PC-9 (cell line): Measurements from ENCODE around the gene IGSF21. TPM values are rescaled to one million over a fixed set of nuclear protein-coding genes. Genes with fewer than 3 reads are reported as not detected.

Source experiments
- BruUV-seq: library from RNA; stranded (reverse); fragments of 400-500 nt; replicated peaks from 2 replicates; lab custom pipeline; 2021; lab: Mats Ljungman, UMichigan
- CTCF ChIA-PET: fragments of 300-600 bp; sonication (Branson Sonifier 250); formaldehyde crosslinking; loops from one replicate; lab custom pipeline; 2022; ENCODE audit warnings: antibody characterized with exemption; lab: Charles Lee
- POLR2A ChIA-PET: fragments of 300-600 bp; sonication (Branson Sonifier 250); formaldehyde crosslinking; loops from one replicate; lab custom pipeline; 2022; ENCODE audit warnings: antibody characterized with exemption; ENCODE audit not compliant: unreplicated experiment; lab: Charles Lee
- DNase-seq, 2 experiments: peaks; one replicate each; pipeline versions ENCODE4 v3.0.0 to v3.0.0-alpha.2; 2015 to 2022; ENCODE audit warnings: mixed read lengths in 1 of 2
- H2AFZ ChIP-seq: fragments of 200-600 bp; sonication (generic); 2 replicates; pipeline ENCODE4 v1.8.1; 2017; ENCODE audit warnings: antibody characterized with exemption
- H3F3A ChIP-seq: fragments of 200-600 bp; sonication (generic); 2 replicates; pipeline ENCODE4 v1.8.1; 2017; ENCODE audit warnings: antibody characterized with exemption, mild to moderate bottlenecking, low read depth; ENCODE audit not compliant: insufficient read depth
- H3K27ac ChIP-seq: fragments of 200-600 bp; sonication (generic); 2 replicates; pipeline ENCODE4 v1.6.1; 2016; ENCODE audit warnings: mixed run types
- H3K27me3 ChIP-seq: fragments of 200-600 bp; sonication (generic); 2 replicates; pipeline ENCODE4 v1.6.1; 2016; ENCODE audit warnings: low read depth, mixed run types; ENCODE audit not compliant: insufficient read depth
- H3K36me3 ChIP-seq: fragments of 200-600 bp; sonication (generic); 2 replicates; pipeline ENCODE4 v1.6.1; 2016; ENCODE audit warnings: low read depth, mixed run types
- H3K4me1 ChIP-seq: fragments of 200-600 bp; sonication (generic); replicated peaks from 2 replicates; pipeline ENCODE4 v1.6.1; 2016; ENCODE audit warnings: mixed run types; ENCODE audit not compliant: insufficient read depth
- H3K4me2 ChIP-seq: fragments of 200-600 bp; sonication (generic); 2 replicates; pipeline ENCODE4 v1.6.1; 2017; ENCODE audit warnings: mixed run types
- H3K4me3 ChIP-seq: fragments of 200-600 bp; sonication (generic); 2 replicates; pipeline ENCODE4 v1.6.1; 2016; ENCODE audit warnings: mixed run types
- H3K79me2 ChIP-seq: fragments of 200-600 bp; sonication (generic); 2 replicates; pipeline ENCODE4 v1.6.1; 2017; ENCODE audit warnings: low read depth, mixed run types
- H3K9me2 ChIP-seq: fragments of 200-600 bp; sonication (generic); 2 replicates; pipeline ENCODE4 v1.8.1; 2017; ENCODE audit warnings: mild to moderate bottlenecking; ENCODE audit not compliant: insufficient read depth
- H3K9me3 ChIP-seq: fragments of 200-600 bp; sonication (generic); 2 replicates; pipeline ENCODE4 v1.8.1; 2016; ENCODE audit warnings: low read depth; ENCODE audit not compliant: insufficient read depth
- H4K20me1 ChIP-seq: fragments of 200-600 bp; sonication (generic); 2 replicates; pipeline ENCODE4 v1.8.1; 2017; ENCODE audit not compliant: insufficient read depth
- CTCF ChIP-seq: fragments of 200-600 bp; sonication (generic); conservative IDR thresholded peaks from 2 replicates; pipeline ENCODE4 v1.6.1; 2017; ENCODE audit warnings: mixed run types, antibody characterized with exemption, mild to moderate bottlenecking, moderate library complexity
- EZH2 ChIP-seq: fragments of 200-600 bp; sonication (generic); IDR thresholded peaks from 2 replicates; pipeline ENCODE4 v1.8.0; 2017; ENCODE audit warnings: antibody characterized with exemption, low read depth
- intact Hi-C: fragments of 100-400 bp; cut with micrococcal nuclease; formaldehyde crosslinking; loops from one replicate; pipeline ENCODE4 v1.10.0; 2022; ENCODE audit not compliant: unreplicated experiment
- total RNA-seq: library from RNA; stranded (reverse); gene quantifications from 2 replicates; pipeline ENCODE4 v1.2.3, GENCODE V29; 2021

IGSF21 gene
- total RNA-seq, 1 experiment from 2014 or later = not detected

GRCh38 chr1:18386591-18386990 is 279.0 kb downstream of the IGSF21 start:
- no peak overlapping the region for H3K27ac ChIP-seq
- no peaks in the 10 kb centered on the region for H3K9me2 ChIP-seq
- no peak overlapping the region for H2AFZ ChIP-seq
- CTCF ChIA-PET = no interaction called here
- no peaks in the 10 kb centered on the region for H3F3A ChIP-seq
- no peaks in the 10 kb centered on the region for H3K79me2 ChIP-seq
- DNase-seq = no peak
- H3K27me3 ChIP-seq = peaks cover 15% of the 10 kb centered on the region; the same call in 1 of the 2 replicates
- H3K36me3 ChIP-seq = no peaks in the 10 kb centered on the region
- TF ChIP-seq EZH2 = no peak
- no peaks in the 10 kb centered on the region for H4K20me1 ChIP-seq
- no peaks in the 10 kb centered on the region for H3K9me3 ChIP-seq
- H3K4me2 ChIP-seq = no peak overlapping the region
- BruUV-seq = no TSS peak
- no peak overlapping the region for H3K4me3 ChIP-seq
- no peaks in the 10 kb centered on the region for H3K4me1 ChIP-seq
- POLR2A ChIA-PET = no interaction called here
- intact Hi-C loops = no loop called here

GRCh38 chr1:18387307-18387706 is 279.7 kb downstream of the IGSF21 start:
- TF ChIP-seq EZH2 (no peak), CTCF (no peak)
- CTCF ChIA-PET = no interaction called here

GRCh38 chr1:18390953-18391352 is 283.4 kb downstream of the IGSF21 start:
- H3K79me2 ChIP-seq = no peaks in the 10 kb centered on the region
- DNase-seq = no peak
- no peak overlapping the region for H3K27ac ChIP-seq
- POLR2A ChIA-PET = interaction anchor here (0.7 kb wide), 1 partner anchor 9 kb away, joined by 4 read pairs; no protein-coding TSS in a partner anchor
- H3K9me3 ChIP-seq = no peaks in the 10 kb centered on the region
- 0 out of 2 replicates have a peak, but pooled peaks cover 2% of the 10 kb centered on the region for H3K4me1 ChIP-seq
- no peaks in the 10 kb centered on the region for H3K9me2 ChIP-seq
- intact Hi-C loops = no loop called here
- H3F3A ChIP-seq = no peaks in the 10 kb centered on the region
- H3K4me2 ChIP-seq = no peak overlapping the region
- H3K27me3 ChIP-seq = peaks cover 11% of the 10 kb centered on the region; the same call in 1 of the 2 replicates
- no TSS peak for BruUV-seq
- no peaks in the 10 kb centered on the region for H4K20me1 ChIP-seq
- TF ChIP-seq EZH2 = no peak
- no peak for TF ChIP-seq CTCF
- CTCF ChIA-PET = no interaction called here
- no peak overlapping the region for H2AFZ ChIP-seq
- no peak overlapping the region for H3K4me3 ChIP-seq
- H3K36me3 ChIP-seq = no peaks in the 10 kb centered on the region

More at GRCh38 chr1:18387307-18387706, 279.7 kb downstream of the IGSF21 start:
- Histone ChIP-seq H3K27ac (no peak overlapping the region), H3K27me3 (peaks cover 15% of the 10 kb centered on the region; the same call in 1 of the 2 replicates), H3K4me2 (no peak overlapping the region), H3K4me3 (no peak overlapping the region), H3K36me3 (no peaks in the 10 kb centered on the region), H2AFZ (no peak overlapping the region), H4K20me1 (no peaks in the 10 kb centered on the region), H3K9me3 (no peaks in the 10 kb centered on the region), H3K4me1 (no peaks in the 10 kb centered on the region), H3K79me2 (no peaks in the 10 kb centered on the region), H3K9me2 (no peaks in the 10 kb centered on the region), H3F3A (no peaks in the 10 kb centered on the region)
- DNase-seq = no peak
- POLR2A ChIA-PET = no interaction called here
- intact Hi-C loops = no loop called here
- no TSS peak for BruUV-seq
